ENCODE data around the gene BICC1. TPM values are rescaled to one million over a fixed set of nuclear protein-coding genes. Genes with fewer than 3 reads are reported as not detected.

Gene BICC1
- total RNA-seq, 1 donor from 2014 or later = 150 TPM

DNA sequence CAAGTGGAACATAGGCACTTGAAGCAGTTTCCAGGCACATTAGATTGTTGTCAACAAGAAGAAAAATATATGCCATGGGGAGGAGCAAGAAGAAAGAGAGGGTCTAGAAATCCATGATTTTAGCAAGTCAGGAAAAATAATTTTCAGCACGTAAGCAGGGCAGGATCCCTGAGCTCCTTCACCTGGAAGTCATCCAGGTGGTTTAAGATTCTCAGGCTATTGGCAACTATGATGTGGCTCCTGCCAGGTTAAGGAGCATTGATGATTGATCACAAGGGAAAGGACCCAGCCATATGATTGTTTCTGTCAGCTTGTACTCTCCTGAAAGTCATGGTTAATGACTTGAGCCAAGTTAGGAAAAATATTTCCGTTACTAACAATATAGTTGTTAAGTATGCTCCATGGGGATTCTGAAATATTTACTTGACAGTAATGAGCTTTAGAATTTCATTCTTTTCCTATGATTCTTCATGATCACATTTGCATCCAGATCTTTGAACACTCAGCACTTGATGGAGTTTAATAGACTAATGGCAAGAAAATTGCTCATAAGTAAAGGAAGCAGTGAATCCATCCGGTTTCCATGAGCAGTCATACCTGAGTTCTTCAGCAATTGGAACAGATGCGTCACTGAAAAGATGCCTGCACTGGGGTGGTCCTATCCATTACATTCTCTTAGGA, 209.1 kb downstream of the BICC1 start:
- TF ChIP-seq CTCF (conservative IDR thresholded peaks at IDR 0.05; ENCODE audit: low read depth, low read length) = no peak
- H3K4me3 ChIP-seq (ENCODE audit: low read depth, low read length) = no peak overlapping the region
- DNase-seq (ENCODE audit: low read depth) = no peak

DNA sequence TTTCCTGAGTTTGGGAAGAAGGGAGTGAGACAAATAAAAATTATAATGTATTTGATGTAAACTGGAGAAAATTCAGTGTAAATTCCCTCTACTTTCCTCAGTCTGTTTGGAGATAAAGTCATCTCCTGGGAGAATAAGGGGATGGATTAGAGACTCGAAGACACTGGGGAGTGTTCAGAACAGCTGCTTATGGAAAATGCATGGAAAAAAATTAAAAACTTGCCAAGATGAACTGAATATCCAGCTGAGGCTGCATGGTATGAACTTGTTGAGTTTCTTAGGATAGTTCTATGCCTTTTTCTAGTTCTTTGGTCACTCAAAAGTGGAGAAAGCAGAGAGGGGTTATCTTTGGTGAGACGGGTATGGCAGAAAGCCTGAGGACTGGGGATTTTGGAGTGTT, 210.5 kb downstream of the BICC1 start:
- H3K4me3 ChIP-seq (ENCODE audit: low read depth, low read length) = no peak overlapping the region
- no peak for TF ChIP-seq CTCF (conservative IDR thresholded peaks at IDR 0.05; ENCODE audit: low read depth, low read length)
- DNase-seq (ENCODE audit: low read depth) = no peak

- no peak for DNase-seq (ENCODE audit: low read depth)
- H3K4me3 ChIP-seq (ENCODE audit: low read depth, low read length) = no peak overlapping the region
- no peak for TF ChIP-seq CTCF (conservative IDR thresholded peaks at IDR 0.05; ENCODE audit: low read depth, low read length)
Observed at GRCh38 chr10:58723966-58724365, 211.3 kb downstream of the BICC1 start.

- TF ChIP-seq CTCF (conservative IDR thresholded peaks at IDR 0.05; ENCODE audit: low read depth, low read length) = no peak
- H3K4me3 ChIP-seq (ENCODE audit: low read depth, low read length) = no peak overlapping the region
- DNase-seq (ENCODE audit: low read depth) = no peak
Observed at GRCh38 chr10:58724781-58725180, 212.1 kb downstream of the BICC1 start.

- DNase-seq (ENCODE audit: low read depth) = no peak
- no peak overlapping the region for H3K4me3 ChIP-seq (ENCODE audit: low read depth, low read length)
- TF ChIP-seq CTCF (conservative IDR thresholded peaks at IDR 0.05; ENCODE audit: low read depth, low read length) = no peak
Observed at GRCh38 chr10:58725901-58726300, 213.2 kb downstream of the BICC1 start.

GRCh38 chr10:58727633-58728032, 215.0 kb downstream of the BICC1 start:
- H3K4me3 ChIP-seq (ENCODE audit: low read depth, low read length) = no peak overlapping the region
- TF ChIP-seq CTCF (conservative IDR thresholded peaks at IDR 0.05; ENCODE audit: low read depth, low read length) = no peak
- DNase-seq (ENCODE audit: low read depth) = no peak

DNA sequence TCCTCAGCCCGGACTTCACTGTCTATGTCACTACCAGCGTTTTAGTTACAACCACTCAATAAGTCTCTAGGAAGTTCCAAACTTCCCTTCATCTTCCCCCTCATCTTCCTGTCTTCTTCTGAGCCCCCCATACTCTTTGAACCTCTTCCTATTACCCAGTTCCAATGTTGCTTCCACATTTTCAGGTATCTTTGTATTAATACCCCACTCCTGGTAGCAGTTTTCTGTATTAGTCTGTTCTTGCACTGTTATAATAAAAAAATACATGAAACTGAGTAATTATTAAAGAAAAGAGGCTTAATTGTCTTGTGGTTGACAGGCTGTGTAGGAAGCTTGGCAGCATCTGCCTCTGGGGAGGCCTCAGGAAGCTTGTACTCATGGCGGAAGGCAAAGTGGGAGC, 218.6 kb downstream of the BICC1 start:
- no peak for TF ChIP-seq CTCF (conservative IDR thresholded peaks at IDR 0.05; ENCODE audit: low read depth, low read length)
- H3K4me3 ChIP-seq (ENCODE audit: low read depth, low read length) = no peak overlapping the region
- no peak for DNase-seq (ENCODE audit: low read depth)

Measured in epithelial cell of proximal tubule (primary cell).